Activated naive CD4-positive, alpha-beta T cell treated with anti-CD3 and anti-CD28 coated beads, Interleukin-2, amount 50 U/mL, for 72 hours (primary cell): ENCODE data around the gene TBC1D3G. TPM values are rescaled to one million over a fixed set of nuclear protein-coding genes. Genes with fewer than 3 reads are reported as not detected.
"Not testable (repeated sequence)": the region's sequence is repeated elsewhere in the genome, so short reads cannot be mapped to it uniquely, and the experiment has no call there.

Experiments
- ATAC-seq, 2 donors: fragments of 150-1000 bp; cut with Tn5 transposase; 2 replicates each; pipeline ENCODE4 v1.10.0; 2021; ENCODE audit warnings: mild to moderate bottlenecking in 2 of 2, moderate library complexity in 2 of 2
- DNase-seq, 2 donors: peaks; one replicate each; pipeline ENCODE4 v3.0.0; 2021 to 2022; ENCODE audit warnings: low spot score in 2 of 2
- H3K27ac Mint-ChIP-seq, 2 donors: one replicate each; pipeline ENCODE4 v1.8.0; 2022; ENCODE audit warnings: mild to moderate bottlenecking in 2 of 2, mixed read lengths in 2 of 2
- H3K36me3 Mint-ChIP-seq, 2 donors: one replicate each; pipeline ENCODE4 v1.8.0; 2022; ENCODE audit warnings: mixed read lengths in 2 of 2
- H3K9me3 Mint-ChIP-seq, 2 donors: one replicate each; pipeline ENCODE4 v1.8.0; 2022; ENCODE audit warnings: mixed read lengths in 2 of 2
- total RNA-seq, 2 donors: library from RNA; stranded (reverse); gene quantifications; one replicate each; pipeline ENCODE4 v1.2.3, GENCODE V29; 2022

Gene TBC1D3G
- total RNA-seq: not detected

DNA sequence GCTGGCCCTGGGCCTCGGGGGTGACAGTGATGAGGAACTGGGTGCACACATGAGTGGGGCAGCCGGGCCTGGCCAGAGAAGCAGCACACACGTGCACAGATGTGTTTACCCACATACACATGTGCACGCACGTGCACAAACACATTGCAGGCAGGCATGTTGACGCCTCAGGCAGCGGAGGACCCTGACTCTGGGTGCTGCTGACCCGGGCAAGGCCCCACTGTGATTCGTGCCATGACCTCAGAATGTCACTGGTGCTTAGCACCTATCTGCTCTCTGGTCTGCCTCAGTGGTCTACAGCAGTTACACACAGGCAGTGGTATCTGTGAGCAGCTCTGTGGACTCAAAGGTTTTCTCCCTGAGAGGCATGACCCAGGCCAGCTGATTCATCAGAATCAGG is at the start of gene TBC1D3G:
Gene TBC1D3G, plus strand, starts transcription at position 301 of the 400 bp plus-strand sequence. CDS start 1,528 bp downstream, outside the sequence.
- DNase-seq, H3K36me3 Mint-ChIP-seq, ATAC-seq, H3K9me3 Mint-ChIP-seq, H3K27ac Mint-ChIP-seq: not testable (repeated sequence)

DNA sequence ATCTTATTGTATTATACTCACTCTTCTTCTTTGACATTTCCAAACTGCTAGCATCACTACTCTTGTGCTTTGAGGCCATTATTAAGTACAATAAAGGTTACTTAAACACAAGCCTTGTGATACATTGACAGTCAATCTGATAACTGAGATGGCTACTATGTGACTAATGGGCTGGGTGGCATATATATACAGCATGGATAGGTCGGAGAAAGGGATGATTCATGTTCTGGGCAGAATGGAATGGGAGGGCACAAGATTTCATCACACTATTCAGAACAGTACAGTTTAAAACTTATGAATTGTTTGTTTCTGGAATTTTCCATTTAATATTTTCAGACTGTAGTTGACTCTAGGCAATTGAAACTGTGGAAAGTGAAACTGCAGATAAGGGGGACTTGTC is 40.4 kb upstream of the TBC1D3G start:
- not testable (repeated sequence) for H3K9me3 Mint-ChIP-seq, H3K27ac Mint-ChIP-seq, H3K36me3 Mint-ChIP-seq, DNase-seq
- ATAC-seq: peak in 1 of 2 donors; percentile 49

DNA sequence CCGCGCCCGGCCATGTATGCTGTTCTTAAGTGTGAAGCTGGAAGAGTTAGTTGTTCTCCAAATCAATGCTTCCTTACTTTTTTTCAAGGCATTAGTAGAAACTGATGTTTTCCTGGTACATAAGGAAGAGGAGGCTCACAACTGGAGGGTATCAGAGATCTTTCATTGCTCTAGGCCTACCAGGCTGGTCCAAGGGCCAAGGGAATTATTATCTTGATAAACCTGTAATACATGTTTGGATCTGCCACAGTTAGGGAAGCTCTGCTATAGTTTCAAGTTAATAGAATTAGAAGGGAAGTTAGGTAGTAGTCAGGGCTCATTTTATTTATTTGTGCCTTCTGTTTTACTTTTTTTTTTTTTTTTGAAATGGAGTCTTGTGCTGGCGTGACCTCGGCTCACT is 39.5 kb upstream of the TBC1D3G start:
- H3K36me3 Mint-ChIP-seq, ATAC-seq: not testable (repeated sequence)

DNA sequence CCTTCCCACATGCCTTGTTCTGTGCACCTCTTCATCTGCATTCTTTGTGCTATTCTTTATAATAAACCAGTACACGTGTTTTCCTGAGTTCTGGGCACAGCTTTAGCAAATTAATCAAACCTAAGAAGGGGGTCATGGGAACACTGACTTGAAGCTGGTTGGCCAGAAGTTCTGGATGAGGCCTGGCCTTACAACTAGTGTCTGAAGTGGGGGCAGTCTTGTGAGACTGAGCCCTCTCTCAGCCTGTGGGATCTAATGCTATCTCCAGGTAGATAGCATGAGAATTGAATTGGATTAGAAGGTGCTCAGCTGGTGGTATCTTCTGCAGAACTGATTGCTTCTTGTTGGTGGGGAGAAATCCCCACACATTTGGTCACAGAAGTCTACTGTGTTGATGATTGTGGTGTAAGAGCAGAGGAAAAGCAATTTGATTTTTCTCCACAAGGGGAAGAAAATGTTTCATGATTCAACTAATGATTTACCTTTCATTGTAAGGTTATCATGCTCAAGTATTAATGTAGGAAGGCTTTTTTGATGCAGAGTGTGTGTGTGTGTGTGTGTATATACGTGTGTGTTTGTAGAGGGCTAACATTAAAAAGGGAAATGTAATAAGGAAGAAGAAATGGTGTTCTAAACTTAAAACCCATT is 33.6 kb upstream of the TBC1D3G start:
- not testable (repeated sequence) for ATAC-seq, H3K27ac Mint-ChIP-seq, H3K36me3 Mint-ChIP-seq

More for the DNA sequence above, 39.5 kb upstream of the TBC1D3G start:
- not testable (repeated sequence) for H3K9me3 Mint-ChIP-seq, H3K27ac Mint-ChIP-seq, DNase-seq

DNA sequence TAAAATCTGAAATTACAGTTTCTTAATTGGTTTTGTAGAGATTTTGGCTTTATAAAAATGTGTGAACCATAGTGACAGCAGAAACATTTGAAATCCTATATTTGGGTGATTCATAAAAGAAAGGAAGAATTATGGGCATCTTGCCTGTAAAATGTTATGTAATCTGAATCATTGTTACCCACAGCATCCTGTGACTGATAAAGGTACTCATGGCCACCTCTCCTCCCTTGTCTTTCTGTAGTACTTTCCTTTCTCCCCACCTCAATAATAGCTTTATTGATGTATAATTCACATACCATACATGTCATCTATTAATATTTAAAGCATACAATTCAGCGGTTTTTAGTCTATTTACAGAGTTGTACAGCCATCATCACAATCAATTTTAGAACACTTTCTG is 28.5 kb upstream of the TBC1D3G start:
- DNase-seq, H3K9me3 Mint-ChIP-seq, H3K36me3 Mint-ChIP-seq, H3K27ac Mint-ChIP-seq: not testable (repeated sequence)
- peak in 1 of 2 donors; percentile 78 for ATAC-seq

More for the DNA sequence above, 33.6 kb upstream of the TBC1D3G start:
- not testable (repeated sequence) for DNase-seq, H3K9me3 Mint-ChIP-seq

DNA sequence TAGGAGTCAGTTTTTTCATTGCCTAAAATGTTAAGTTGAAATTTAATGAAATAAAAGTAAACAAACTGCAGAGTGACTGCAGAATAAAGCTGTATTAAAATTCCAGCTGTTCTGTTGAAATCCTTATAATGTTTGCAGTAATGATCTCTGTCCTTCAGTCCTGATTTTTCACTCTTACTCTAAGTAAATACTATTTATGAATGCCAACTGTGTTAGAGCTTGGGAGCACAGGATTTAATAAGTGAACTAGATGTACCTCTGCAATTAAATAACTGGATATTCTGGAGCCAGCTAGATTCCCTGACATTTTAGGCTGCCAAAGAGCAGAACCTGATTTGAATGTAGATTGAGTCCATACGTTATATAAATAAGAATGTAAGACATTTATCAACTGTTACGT is 7.9 kb upstream of the TBC1D3G start:
- not testable (repeated sequence) for H3K9me3 Mint-ChIP-seq, H3K36me3 Mint-ChIP-seq, H3K27ac Mint-ChIP-seq, ATAC-seq, DNase-seq

DNA sequence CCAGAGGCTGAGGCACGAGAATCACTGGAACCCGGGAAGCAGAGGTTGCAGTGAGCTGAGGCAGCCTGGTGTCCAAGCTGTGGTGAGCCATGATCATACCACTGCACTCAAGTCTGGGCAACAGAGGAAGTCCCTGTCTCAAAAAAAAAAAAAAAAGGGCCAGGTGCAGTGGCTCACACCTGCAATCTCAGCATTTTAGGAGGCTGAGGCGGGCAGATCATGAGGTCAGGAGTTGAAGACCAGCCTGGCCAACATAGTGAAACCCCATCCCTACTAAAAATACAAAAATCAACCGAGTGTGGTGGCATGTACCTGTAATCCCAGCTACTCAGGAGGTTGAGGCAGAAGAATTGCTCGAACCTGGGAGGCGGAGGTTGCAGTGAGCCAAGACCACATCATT is 38.8 kb downstream of the TBC1D3G start:
- not testable (repeated sequence) for DNase-seq, H3K27ac Mint-ChIP-seq, ATAC-seq, H3K36me3 Mint-ChIP-seq, H3K9me3 Mint-ChIP-seq

DNA sequence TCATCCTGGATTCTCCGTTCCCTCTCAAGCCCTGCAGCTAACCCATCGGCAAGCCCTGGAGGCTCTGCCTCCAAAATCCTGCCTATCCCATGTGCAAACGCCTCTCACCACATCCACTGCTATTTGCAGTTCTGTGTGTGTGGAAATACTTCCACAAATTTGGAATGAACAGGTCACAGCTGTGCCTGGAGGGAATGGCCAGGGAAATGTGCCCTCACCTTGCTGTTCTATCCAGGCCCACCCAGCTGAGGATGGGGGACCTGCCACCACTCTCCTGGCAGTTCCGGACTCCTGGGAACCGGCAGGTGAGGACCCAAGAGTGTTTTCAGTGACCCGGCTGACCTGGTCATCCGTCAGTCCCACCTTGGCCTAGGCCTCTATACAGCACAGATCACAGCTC is 52.3 kb downstream of the TBC1D3G start:
- not testable (repeated sequence) for H3K36me3 Mint-ChIP-seq, H3K27ac Mint-ChIP-seq, ATAC-seq, H3K9me3 Mint-ChIP-seq, DNase-seq

Other genes with a start within 250 kb of the TBC1D3G start
- gene CCL3, start 233.7 kb upstream of the TBC1D3G start, total RNA-seq: 10 to 100 TPM; 34.3 to 64.4 TPM
- gene CCL4, start 220.1 kb upstream of the TBC1D3G start, total RNA-seq: 10 to 100 TPM; 22.9 to 65.8 TPM
- gene TBC1D3B, start 147.2 kb upstream of the TBC1D3G start, total RNA-seq: 1 to 10 TPM; 4.3 to 7.6 TPM
- 1 to 10 TPM; 2.5 to 5.6 TPM for gene CCL3L1, start 127.1 kb upstream of the TBC1D3G start, total RNA-seq
- 10 to 100 TPM in 1 of 2 donors, 1 to 10 TPM in 1; 3.9 to 21.2 TPM for gene CCL4L2, start 112.8 kb upstream of the TBC1D3G start, total RNA-seq
- under 1 TPM; 0.16 to 0.52 TPM for gene TBC1D3I, start 59.3 kb upstream of the TBC1D3G start, total RNA-seq
- not detected for gene TBC1D3H, start 64.6 kb downstream of the TBC1D3G start, total RNA-seq
- gene ZNHIT3, start 162.8 kb downstream of the TBC1D3G start, total RNA-seq: 10 to 100 TPM; 47.4 to 62.3 TPM
- 100 to 1,000 TPM; 153 to 170 TPM for gene MYO19, start 211.0 kb downstream of the TBC1D3G start, total RNA-seq
- 10 to 100 TPM in 1 of 2 donors, 1 to 10 TPM in 1; 7.7 to 11.6 TPM for gene PIGW, start 211.1 kb downstream of the TBC1D3G start, total RNA-seq
- 100 to 1,000 TPM in 1 of 2 donors, 10 to 100 TPM in 1; 97.7 to 151 TPM for gene GGNBP2, start 221.0 kb downstream of the TBC1D3G start, total RNA-seq